NCI-H748 (cell line): Measurements from ENCODE around the gene SNRNP27.
A peak's percentile ranks its signal among the peaks of the same experiment; 100 is the strongest.

Experiments
- DNase-seq: peaks from one replicate; lab custom pipeline; 2025; ENCODE audit not compliant: unreplicated experiment; lab: John Stamatoyannopoulos, UW

The SNRNP27 gene

GRCh38 chr2:69914950-69915945, 21.5 kb downstream of the SNRNP27 start, which contains the start of gene MXD1:
Gene MXD1, plus strand, starts transcription at chr2:69915109. Its CDS starts 222 bp downstream, at chr2:69915331.
- peak; percentile 33 for DNase-seq

- no peak for DNase-seq
These were observed 22.4 kb downstream of the SNRNP27 start for GRCh38 chr2:69916106-69916505.

- no peak for DNase-seq
These were observed 24.1 kb downstream of the SNRNP27 start for GRCh38 chr2:69917852-69918251.

DNA sequence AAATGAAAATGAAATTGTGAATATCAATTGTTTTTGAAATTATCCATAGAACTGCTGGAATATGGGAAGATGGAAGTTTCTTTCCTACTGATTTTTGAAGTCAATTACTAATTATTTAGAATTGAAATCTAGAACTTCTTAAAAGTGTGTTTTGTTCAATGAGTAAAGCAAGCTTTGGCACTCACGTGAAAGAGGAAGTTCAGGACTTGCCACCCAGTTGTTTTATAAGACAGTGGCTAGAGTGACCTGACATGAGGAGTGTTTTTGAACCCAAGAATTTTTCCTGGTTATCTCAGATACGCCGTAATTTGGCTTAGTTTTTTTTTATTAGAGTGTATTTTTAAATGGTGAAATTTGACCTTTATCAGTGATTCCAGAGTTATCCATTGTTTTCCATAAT, 24.6 kb downstream of the SNRNP27 start:
- no peak for DNase-seq

DNA sequence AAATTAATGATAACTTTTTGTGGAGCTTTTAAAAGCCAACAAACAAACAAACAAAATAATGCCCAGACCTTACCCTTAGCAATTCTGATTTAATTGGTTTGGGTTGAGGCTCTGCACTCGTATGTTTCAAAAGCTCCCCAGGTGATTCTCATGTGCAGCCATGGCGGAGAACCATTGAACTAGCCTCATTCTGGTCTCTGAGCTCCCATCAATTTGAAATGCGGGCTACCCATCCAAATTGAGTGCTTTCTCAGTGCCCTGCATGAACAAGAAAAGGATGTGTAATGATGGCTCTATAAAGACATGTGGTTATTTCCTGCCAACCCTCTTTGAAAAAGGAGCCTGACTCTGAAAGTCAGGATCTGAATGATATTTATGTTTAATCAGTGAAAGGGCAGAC, 29.4 kb downstream of the SNRNP27 start:
- no peak for DNase-seq

GRCh38 chr2:69926849-69927515, 33.2 kb downstream of the SNRNP27 start:
- DNase-seq, result no peak

DNA sequence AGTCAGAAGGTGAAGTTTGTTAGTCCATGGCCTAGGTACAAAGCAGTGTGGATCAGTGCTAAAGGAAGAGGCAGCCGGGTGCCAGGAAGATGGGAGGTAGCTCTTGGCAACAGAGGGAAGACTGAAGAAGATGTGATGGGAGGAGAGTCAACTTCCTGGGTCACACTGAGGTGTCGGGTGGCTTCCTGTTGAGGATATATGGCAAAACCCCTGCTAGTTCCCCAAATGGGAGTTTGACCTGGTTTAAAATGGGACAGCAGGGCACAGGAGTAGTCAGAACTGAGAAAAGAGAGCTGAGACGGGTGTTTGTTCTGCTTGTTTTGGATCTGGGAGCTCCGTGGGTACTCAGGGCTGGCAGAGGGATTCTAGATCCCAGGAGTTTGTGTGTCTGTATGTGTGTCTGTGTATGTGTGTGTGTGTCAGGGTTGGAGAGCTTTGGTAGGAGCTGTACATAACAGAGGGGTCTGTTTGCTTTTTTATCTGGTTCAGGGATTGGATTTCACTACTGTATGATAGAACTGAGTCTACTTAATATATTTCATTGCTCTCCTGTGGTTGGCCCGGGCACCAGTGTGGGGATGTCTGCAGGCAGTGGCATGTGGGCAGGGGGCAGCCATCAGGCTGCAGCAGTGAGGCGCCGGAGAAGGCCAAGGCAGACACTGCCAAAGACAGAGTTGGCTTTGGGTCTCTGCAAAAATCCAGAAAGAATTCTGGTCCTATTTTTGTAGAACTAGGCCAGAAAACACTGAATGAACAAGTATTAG, 38.3 kb downstream of the SNRNP27 start:
- DNase-seq, result no peak

DNA sequence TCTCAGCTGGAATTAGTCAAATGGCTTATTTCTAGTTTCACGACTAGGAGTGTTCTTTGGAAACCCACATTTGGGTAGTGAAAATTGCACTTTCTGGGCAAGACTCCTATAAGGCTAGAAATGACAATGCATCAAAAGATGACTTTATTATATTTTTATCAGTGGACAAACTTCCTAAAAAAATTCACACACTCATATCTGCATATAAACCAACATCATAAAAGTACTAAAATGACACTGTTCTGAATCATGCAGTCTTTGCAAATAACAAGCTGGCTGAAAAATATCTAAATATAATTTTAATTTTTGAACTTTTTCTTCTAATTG, 38.8 kb downstream of the SNRNP27 start:
- DNase-seq, result no peak

GRCh38 chr2:69933254-69933828, 39.6 kb downstream of the SNRNP27 start:
- DNase-seq, result no peak

DNA sequence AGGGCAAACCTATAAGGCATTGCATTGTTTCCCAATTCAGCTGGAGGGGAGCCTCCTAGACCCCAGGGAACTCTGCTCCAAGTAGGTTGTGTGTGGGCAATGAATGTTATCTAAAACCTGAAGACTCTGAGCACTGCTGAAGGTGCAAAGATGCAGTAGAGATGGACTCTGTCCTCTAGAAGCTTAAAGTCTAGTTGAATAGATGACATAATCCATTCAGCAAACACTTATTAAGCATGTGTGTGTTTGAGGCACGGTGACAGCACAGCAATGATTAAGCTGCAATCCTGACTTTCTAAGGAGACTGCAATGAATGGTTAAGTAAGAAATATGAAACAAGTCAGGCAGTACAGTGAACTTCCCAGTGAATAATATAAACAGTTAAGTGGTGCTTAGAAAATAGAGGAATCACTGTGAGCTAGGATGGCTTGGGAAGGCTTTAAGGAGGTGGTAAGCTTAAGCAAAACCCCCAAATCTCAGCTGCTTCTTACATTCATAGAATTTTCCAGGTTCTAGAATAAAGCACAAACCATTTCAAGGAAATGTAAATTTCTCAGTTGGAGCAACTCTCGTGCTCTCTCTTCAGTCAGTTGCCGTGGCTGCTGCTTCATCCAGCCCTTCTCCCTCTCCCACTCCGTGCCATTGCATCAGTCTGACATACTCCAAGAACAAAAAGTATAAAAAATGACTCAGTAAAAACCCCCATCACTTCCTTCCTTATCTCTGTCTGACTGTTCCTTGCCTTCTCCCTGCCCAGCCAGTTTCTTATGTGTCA, 40.3 kb downstream of the SNRNP27 start:
- DNase-seq, result no peak

DNA sequence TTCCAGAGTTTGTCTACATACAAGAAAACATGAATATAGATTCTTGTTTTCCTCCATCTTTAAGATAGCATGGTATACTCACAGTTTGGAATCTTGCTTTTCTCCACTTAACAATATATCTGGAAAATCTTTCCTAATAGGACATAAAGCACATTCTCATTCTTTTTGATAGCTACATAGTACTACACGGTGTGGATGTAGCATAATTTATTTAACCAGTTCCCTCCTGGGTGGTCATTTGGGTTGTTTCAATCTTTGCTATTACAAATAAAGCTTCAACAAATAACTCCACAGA, 40.8 kb downstream of the SNRNP27 start:
- no peak for DNase-seq

- DNase-seq, result no peak
These were observed 41.3 kb downstream of the SNRNP27 start for GRCh38 chr2:69935011-69935410.

DNA sequence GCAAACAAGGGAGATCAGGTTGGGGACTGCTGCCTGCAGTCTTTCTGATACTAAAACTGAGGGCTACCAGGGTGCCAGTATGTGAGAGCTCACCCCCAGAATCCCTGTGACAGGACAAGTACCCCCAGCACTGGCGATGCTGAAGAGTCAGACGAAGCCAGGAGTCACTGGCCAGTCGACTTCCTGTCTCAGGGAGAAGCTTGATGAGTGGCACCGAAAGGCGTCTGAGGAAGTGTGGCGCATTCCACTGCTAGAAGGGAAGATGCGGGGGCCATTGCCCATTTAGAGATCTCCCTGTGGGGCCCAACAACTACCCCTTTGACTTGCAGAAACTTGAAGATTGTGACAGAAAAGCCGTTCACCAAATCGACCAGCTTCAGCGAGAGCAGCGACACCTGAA, 43.1 kb downstream of the SNRNP27 start:
- no peak for DNase-seq

DNA sequence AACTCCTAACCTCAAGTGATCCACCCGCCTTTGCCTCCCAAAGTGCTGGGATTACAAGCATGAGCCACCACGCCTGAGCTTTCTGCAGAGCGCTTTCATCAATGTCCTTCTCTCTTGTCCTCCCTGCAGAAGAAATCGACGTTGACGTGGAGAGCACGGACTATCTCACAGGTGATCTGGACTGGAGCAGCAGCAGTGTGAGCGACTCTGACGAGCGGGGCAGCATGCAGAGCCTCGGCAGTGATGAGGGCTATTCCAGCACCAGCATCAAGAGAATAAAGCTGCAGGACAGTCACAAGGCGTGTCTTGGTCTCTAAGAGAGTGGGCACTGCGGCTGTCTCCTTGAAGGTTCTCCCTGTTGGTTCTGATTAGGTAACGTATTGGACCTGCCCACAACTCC, 44.2 kb downstream of the SNRNP27 start:
- no peak for DNase-seq

GRCh38 chr2:69939722-69940121, 46.0 kb downstream of the SNRNP27 start:
- DNase-seq, result no peak

DNA sequence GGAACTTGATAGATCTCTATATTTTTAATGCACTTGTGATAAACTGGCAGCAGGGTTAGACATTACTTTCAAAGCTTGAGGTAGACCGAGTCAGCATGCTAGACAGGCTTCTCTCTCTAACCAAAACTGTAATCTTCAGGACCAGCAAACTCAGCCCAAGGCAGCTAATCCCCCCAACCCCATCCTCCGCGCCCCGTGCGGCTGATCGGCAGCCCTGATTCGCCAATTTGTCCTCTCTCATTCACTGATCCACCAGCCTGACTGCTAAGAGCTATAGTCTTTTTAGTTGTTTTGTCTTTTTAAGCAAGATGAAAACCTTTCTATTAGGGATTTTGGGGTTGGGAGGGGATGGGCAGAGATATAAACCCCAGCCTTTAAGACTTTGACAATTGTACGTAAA, 46.9 kb downstream of the SNRNP27 start:
- DNase-seq, result no peak

GRCh38 chr2:69943000-69943842, 49.5 kb downstream of the SNRNP27 start:
- DNase-seq, result no peak

- no peak for DNase-seq
These were observed 50.2 kb downstream of the SNRNP27 start for GRCh38 chr2:69943843-69944525.

DNA sequence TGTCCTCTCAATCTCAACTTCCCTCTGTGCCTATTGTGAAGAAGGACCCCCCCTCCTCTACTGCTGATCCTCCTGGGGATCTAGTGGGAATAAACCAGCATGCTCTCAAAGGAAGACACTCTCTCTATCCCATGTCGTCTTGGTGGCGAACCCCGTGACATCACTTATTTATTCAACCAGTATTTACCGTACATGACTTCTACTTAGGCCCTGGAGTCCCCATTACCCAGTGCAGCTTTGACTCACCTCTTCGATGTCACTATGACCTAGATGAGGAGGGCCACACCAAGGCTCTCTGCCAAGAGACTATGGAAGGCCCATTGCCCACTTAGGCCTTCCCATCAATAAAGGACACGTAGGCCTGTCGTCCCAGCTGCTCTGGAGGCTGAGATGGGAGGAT, 51.0 kb downstream of the SNRNP27 start:
- no peak for DNase-seq
